CD4-positive, alpha-beta T cell treated with Interferon alpha-2 for 1 hour (primary cell): ENCODE results near the gene C17orf114.

ENCODE experiments used
- DNase-seq, 2 donors: peaks; one replicate each; pipeline ENCODE4 v3.0.0-alpha.2; 2020 to 2022

Gene C17orf114

GRCh38 chr17:4822835-4823234 lies 20.7 kb upstream of the C17orf114 start:
- DNase-seq, result no peak

GRCh38 chr17:4818276-4818675 lies 16.1 kb upstream of the C17orf114 start:
- no peak for DNase-seq

GRCh38 chr17:4816826-4817225 lies 14.7 kb upstream of the C17orf114 start:
- no peak for DNase-seq

GRCh38 chr17:4815043-4815675 lies 13.0 kb upstream of the C17orf114 start:
- DNase-seq, result no peak

DNA sequence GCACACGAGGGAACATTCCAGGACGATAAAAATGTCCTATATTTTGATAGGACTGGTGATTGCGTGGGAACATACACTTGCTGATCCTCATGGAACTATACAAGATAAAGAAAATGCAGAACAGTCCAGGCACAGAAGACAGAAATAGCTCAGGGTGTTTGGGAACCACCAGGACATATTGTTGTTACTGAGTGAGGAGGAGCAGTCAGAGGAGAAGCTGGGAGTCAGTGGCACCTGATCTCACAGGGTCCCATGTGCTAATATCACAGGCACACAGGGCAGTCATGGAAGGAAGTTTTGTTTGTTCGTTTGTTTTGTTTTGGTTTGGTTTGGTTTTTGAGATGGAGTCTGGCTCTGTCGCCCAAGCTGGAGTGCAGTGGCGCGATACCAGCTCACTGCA lies 10.6 kb upstream of the C17orf114 start:
- DNase-seq, result no peak

- no peak for DNase-seq
Measured at GRCh38 chr17:4811471-4811870, 9.3 kb upstream of the C17orf114 start.

- DNase-seq, result no peak
Measured at GRCh38 chr17:4810696-4811290, 8.7 kb upstream of the C17orf114 start.

- DNase-seq, result no peak
Measured at GRCh38 chr17:4808378-4808767, 6.2 kb upstream of the C17orf114 start.

GRCh38 chr17:4807605-4808377 lies 5.7 kb upstream of the C17orf114 start:
- DNase-seq, result no peak

DNA sequence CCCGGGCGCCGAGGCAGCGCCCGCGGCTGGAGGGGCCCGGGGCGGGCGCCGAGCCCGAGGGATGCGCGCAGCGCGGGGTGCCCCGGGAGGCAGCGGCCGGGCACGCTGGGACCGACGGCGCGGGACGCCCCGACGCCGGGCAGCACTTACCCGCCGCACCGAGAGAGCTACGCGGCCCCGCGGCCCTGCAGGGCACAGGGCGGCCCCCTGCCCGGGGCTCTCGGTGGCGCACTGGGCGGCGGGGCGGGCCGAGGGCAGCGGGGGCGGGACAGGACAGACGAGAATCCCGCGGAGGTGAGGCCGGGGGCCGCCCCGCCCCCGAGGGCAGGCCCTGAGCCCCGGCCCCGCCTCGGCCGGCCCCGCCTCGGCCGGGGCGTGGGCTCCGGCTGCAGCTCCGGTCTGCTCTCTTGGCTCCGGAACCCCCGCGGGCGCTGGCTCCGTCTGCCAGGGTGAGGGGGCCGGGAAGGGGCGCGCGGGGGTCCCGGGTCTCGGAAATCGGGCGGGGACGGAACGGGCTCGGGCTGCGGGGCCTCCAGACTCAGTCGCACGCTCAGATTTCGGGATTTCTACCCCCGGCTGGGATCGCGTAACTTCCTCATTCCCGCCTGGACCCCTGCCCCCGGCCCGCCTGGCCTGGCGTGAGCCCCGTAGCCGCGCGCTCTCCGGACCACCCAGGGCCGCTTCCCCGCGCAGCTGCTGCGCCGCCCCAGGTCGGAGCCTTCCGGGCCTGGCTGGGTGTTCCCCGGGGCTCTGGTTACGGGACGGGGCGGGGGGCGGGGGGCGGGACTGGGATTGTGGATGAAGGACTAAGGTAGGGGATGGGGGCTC lies 4.9 kb upstream of the C17orf114 start, which contains the start of gene PLD2:
TSS of gene PLD2 (plus strand) at position 376 of the 828 bp plus-strand sequence. CDS start 621 bp downstream, outside the sequence.
- peak; percentile 85 to 91 for DNase-seq

GRCh38 chr17:4806456-4806776 lies 4.3 kb upstream of the C17orf114 start:
- no peak for DNase-seq

GRCh38 chr17:4800462-4801196 lies 1.5 kb downstream of the C17orf114 start:
- no peak for DNase-seq

DNA sequence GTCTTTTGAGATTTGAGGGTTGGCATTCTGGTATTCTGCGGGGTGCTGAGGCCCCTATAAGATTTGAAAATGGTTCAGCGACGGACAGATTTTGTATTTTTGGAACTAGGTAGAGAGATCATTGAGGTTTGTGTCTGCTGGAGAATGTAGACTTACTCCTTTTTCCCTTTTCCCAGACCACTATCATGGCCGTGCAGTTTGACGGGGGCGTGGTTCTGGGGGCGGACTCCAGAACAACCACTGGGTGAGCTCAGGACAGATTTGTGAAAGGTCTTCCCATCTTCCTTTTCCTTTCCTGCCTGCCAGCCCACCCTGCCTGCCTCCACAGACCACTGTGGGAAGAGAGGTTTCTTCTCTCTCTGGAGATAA lies 5.6 kb downstream of the C17orf114 start:
- DNase-seq, result no peak

DNA sequence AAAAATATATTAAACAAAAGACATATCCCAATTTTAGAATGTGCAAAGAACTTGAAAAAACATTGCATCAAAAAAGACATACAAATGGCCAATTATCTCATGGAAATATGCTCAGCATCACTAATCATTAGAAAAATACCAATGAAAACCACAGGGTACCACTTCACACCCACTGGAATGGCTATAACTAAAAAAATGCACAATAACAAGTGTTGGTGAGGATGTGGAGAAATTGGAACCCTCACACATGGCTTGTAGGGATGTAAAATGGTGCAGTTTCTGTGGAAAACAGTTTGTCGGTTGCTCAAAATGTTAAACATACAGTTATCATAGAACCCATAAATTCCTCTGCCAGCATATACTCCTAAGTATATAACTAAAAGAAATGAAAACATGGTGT lies 7.0 kb downstream of the C17orf114 start:
- no peak for DNase-seq

DNA sequence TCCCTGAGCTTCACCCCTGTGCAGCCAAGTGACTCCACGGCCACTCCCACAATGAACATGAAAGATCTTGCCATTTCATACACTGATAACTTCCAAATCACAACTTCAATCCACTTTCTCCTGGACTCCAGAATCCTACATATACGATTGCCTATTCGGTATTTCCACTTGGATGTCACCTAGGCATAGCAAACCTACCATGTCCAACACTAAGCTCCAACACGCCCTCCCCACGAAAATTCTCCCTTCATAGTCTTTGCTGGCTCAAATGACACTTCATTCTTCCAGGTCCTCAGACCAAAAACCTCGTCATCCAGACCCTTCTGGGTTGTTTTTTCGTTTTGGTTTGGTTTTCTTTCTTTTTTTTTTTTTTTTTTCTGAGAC lies 11.4 kb downstream of the C17orf114 start:
- DNase-seq, result no peak

- DNase-seq, result peak; percentile 85 to 86
Measured at GRCh38 chr17:4789951-4790704, 12.0 kb downstream of the C17orf114 start.

GRCh38 chr17:4789701-4789950 lies 12.5 kb downstream of the C17orf114 start:
- DNase-seq, result no peak

DNA sequence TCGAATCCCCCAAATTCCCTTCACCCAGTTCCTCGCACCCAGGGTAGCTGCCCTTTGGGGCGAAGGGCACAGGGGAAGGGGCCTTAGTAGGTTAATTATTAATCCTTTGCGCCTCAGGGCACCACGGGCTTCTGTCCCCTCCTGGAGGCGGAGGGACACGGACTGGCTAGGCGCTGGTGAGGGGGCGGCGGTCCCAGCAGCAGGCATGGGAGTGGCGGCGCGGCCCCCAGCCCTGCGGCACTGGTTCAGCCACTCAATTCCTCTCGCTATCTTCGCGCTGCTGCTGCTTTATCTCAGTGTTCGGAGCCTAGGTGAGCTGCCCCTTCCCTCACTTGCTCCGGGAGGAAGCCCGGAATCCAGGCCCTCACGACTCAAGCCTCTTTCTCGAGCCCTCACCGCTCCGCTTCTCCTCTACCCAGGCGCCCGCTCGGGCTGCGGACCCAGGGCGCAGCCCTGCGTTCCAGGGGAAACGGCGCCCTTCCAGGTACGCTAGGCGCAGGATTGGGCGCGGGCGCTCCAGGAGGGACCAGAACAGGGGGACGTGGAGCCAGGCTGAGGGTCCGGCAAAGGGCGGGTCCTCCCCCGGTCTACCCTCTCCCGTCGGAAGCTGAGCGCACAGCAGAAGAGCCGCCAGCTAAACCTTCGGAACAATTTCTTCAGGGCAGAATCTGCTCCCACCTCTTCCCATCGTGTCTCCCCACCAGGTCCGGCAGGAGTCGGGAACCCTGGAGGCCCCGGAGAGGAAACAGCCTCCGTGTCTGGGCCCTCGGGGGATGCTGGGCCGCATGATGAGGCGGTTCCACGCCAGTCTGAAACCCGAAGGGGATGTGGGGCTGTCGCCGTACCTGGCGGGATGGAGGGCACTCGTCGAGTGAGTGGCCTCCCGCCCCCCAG lies 13.1 kb downstream of the C17orf114 start, which contains the start of gene GLTPD2:
TSS of gene GLTPD2 (plus strand) at position 158 of the 894 bp plus-strand sequence. CDS start at position 206, 48 bp downstream.
- DNase-seq, result no peak

- DNase-seq, result no peak
Measured at GRCh38 chr17:4788159-4788806, 13.8 kb downstream of the C17orf114 start.

GRCh38 chr17:4786516-4786915 lies 15.6 kb downstream of the C17orf114 start:
- DNase-seq, result no peak
